ENCODE measurements around the gene RCOR1. TPM values are rescaled to one million over a fixed set of nuclear protein-coding genes. Genes with fewer than 3 reads are reported as not detected.
"Not testable (repeated sequence)": the region's sequence is repeated elsewhere in the genome, so short reads cannot be mapped to it uniquely, and the experiment has no call there.

Gene RCOR1
- total and polyA plus RNA-seq, 9 donors: 7.2 to 22.3 (median 18.3) TPM

DNA sequence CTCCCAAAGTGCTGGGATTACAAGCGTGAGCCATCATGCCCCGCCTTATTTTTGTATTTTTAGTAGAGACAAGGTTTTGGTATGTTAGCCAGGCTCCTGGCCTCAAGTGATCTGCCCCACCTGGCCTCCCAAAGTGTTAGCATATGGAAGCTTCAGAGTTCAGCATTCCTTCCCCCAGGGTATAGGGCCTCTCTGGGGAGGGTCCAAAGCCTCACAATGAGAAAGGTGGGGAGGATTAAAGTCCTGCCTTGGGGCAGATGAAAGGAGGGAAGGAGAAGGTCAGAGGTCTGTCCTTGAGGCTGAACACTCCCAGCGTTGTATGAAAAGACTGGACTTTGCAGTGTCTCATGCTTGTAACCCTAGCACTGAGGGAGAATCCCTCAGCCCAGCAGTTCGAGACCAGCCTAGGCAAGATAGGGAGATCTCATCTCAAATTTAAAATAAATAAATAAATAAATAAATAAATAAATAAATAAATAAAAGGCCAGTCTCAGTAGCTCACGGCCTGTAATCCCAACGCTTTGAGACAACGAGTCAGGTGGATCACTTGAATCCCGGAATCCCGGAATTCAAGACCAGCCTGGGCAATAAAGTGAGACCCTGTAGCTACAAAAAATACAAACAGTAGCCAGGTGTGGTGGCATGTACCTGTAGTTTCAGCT is 22.0 kb upstream of the RCOR1 start:
- TF ChIP-seq EP300 (IDR thresholded peaks at IDR 0.05) (no peak), CTCF (IDR thresholded peaks at IDR 0.05) (no peak), POLR2A (IDR thresholded peaks at IDR 0.05) (no peak)
- Histone ChIP-seq H3K9me3 (no peaks in the 10 kb centered on the region), H3K27me3 (no peaks in the 10 kb centered on the region), H3K36me3 (no peaks in the 10 kb centered on the region), H3K4me1 (ENCODE audit: insufficient read depth) (no peaks in the 10 kb centered on the region), H3K27ac (no peak overlapping the region), H3K4me3 (no peak overlapping the region)
- no peak for DNase-seq
- WGBS, 3 donors: 83 to 90% (median 86%) methylated on average over 9 of the region's 9 CpGs
- intact Hi-C loops (cut with DNase I): no loop called here

DNA sequence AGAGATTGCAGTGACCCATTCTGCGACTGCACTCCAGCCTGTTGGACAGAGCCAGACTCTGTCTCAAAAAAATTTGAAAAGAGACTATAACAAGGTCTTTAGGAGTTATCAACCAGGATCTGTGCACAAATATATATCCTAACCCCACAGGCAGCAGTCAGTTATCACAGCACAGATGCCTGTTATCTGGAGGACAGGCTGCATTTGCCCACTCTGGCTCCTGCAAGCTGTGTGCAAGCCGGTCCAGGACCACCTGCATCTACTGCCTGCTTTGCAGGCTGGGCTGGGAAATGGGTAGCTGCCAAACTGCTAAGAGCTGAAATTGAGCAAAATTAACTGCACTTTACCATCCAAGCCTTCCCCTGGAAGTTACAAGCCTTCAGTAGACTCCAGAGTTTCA is 21.4 kb upstream of the RCOR1 start:
- Histone ChIP-seq H3K27me3 (no peaks in the 10 kb centered on the region), H3K27ac (no peak overlapping the region), H3K4me1 (ENCODE audit: insufficient read depth) (no peaks in the 10 kb centered on the region), H3K36me3 (no peaks in the 10 kb centered on the region), H3K4me3 (no peak overlapping the region), H3K9me3 (no peaks in the 10 kb centered on the region)
- 73 to 77% (median 75%) methylated on average over 2 of the region's 2 CpGs for WGBS, 3 donors
- intact Hi-C loops (cut with DNase I): no loop called here
- no peak for TF ChIP-seq POLR2A (IDR thresholded peaks at IDR 0.05)
- no peak for TF ChIP-seq EP300 (IDR thresholded peaks at IDR 0.05)
- TF ChIP-seq CTCF (IDR thresholded peaks at IDR 0.05): no peak
- DNase-seq: no peak

DNA sequence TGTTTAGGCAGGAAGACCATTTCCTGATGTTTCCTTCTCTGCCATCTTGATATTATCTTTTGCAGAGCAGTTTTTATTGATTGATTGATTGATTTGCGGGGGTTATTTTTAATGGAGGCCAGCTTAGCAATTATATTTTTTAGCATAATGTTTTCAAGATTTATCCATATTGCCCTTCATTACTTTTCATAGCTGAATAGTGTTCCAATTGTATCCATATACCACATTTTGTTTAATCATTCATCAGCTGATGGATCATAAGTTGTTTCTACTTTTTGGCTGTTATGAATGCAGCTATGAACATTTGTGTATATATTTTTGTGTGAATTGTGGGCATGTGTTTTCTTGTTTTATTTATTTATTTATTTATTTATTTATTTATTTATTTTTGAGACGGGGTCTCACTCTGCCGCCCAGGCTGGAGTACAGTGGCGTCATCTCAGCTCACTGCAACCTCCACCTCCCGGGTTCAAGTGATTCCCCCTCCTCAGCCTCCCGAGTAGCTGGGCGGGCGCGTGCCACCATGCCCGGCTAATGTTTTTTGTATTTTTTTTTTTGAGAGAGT is 20.9 kb upstream of the RCOR1 start:
- WGBS, 3 donors: 94 to 95% (median 95%) methylated on average over 10 of the region's 10 CpGs
- intact Hi-C loops (cut with DNase I): no loop called here
- Histone ChIP-seq H3K9me3 (no peaks in the 10 kb centered on the region), H3K4me3 (no peak overlapping the region), H3K27ac (no peak overlapping the region), H3K36me3 (no peaks in the 10 kb centered on the region), H3K27me3 (no peaks in the 10 kb centered on the region), H3K4me1 (ENCODE audit: insufficient read depth) (no peaks in the 10 kb centered on the region)
- TF ChIP-seq POLR2A (IDR thresholded peaks at IDR 0.05): no peak
- no peak for TF ChIP-seq CTCF (IDR thresholded peaks at IDR 0.05)
- no peak for TF ChIP-seq EP300 (IDR thresholded peaks at IDR 0.05)
- DNase-seq: no peak

GRCh38 chr14:102573161-102573560 is 19.3 kb upstream of the RCOR1 start:
- H3K36me3 ChIP-seq; H3K9me3 ChIP-seq; H3K4me3 ChIP-seq; intact Hi-C loops (cut with DNase I); H3K27ac ChIP-seq; DNase-seq; H3K4me1 ChIP-seq (ENCODE audit: insufficient read depth); H3K27me3 ChIP-seq: not testable (repeated sequence)
- 29 to 41% (median 36%) methylated on average over 8 of the region's 8 CpGs for WGBS, 3 donors

DNA sequence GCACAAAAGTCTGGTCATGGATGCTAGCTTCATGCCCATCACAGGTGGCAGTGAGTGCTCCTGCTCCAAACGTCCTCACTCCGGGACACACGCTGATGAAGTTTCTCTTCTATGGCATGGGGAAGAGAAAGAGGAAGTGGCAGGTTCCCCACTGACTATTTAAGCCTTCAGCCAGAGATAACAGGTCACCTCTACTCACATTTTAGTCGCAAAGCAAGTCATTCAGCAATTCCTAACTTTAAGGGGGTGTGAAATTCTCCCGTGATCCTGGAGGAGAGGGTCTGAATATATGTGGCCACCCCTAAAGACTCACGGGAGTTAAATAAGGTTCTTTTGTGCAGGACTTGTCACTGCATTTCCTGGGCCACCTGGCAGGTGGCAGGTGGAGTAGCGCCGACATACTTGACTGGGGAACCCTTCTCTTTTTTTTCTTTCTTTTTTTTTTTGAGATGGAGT is 18.8 kb upstream of the RCOR1 start:
- no peaks in the 10 kb centered on the region for H3K27me3 ChIP-seq
- H3K4me1 ChIP-seq (ENCODE audit: insufficient read depth): no peaks in the 10 kb centered on the region
- no peaks in the 10 kb centered on the region for H3K9me3 ChIP-seq
- 47 to 61% (median 53%) methylated on average over 8 of the region's 8 CpGs for WGBS, 3 donors
- H3K27ac ChIP-seq: no peak overlapping the region
- no peak overlapping the region for H3K4me3 ChIP-seq
- intact Hi-C loops (cut with DNase I): no loop called here
- TF ChIP-seq EP300 (IDR thresholded peaks at IDR 0.05) (no peak), POLR2A (IDR thresholded peaks at IDR 0.05) (no peak), CTCF (IDR thresholded peaks at IDR 0.05) (no peak)
- no peaks in the 10 kb centered on the region for H3K36me3 ChIP-seq
- DNase-seq: no peak

Measured in ovary (tissue), 9 donors.